Superior temporal gyrus (tissue), 1 donor: Measurements from ENCODE around the gene UPF2.
"Not testable (repeated sequence)": the region's sequence is repeated elsewhere in the genome, so short reads cannot be mapped to it uniquely, and the experiment has no call there.

ENCODE experiments used
- DNase-seq: peaks from one replicate; pipeline ENCODE4 v3.0.0-alpha.2; 2016; ENCODE audit errors: extremely low spot score

UPF2 gene

GRCh38 chr10:11902646-11903045, 140.0 kb downstream of the UPF2 start:
- DNase-seq: no peak

- DNase-seq: no peak
Measured at GRCh38 chr10:11901833-11902475, 140.7 kb downstream of the UPF2 start.

GRCh38 chr10:11901454-11901832, 141.2 kb downstream of the UPF2 start:
- DNase-seq: no peak

GRCh38 chr10:11901036-11901301, 141.6 kb downstream of the UPF2 start:
- DNase-seq: no peak

GRCh38 chr10:11899067-11899876, 143.3 kb downstream of the UPF2 start:
- no peak for DNase-seq

GRCh38 chr10:11898372-11899066, 144.1 kb downstream of the UPF2 start:
- DNase-seq: no peak

- no peak for DNase-seq
Measured at GRCh38 chr10:11898033-11898371, 144.6 kb downstream of the UPF2 start.

GRCh38 chr10:11896549-11897200, 145.9 kb downstream of the UPF2 start:
- DNase-seq: no peak

GRCh38 chr10:11895598-11895997, 147.0 kb downstream of the UPF2 start:
- DNase-seq: no peak

GRCh38 chr10:11895108-11895466, 147.5 kb downstream of the UPF2 start:
- DNase-seq: no peak

GRCh38 chr10:11894381-11895107, 148.1 kb downstream of the UPF2 start:
- no peak for DNase-seq

- no peak for DNase-seq
Measured at GRCh38 chr10:11893749-11894278, 148.8 kb downstream of the UPF2 start.

- DNase-seq: no peak
Measured at GRCh38 chr10:11891776-11892486, 150.7 kb downstream of the UPF2 start.

GRCh38 chr10:11889263-11889662, 153.3 kb downstream of the UPF2 start:
- not testable (repeated sequence) for DNase-seq

- no peak for DNase-seq
Measured at GRCh38 chr10:11887381-11888227, 155.0 kb downstream of the UPF2 start.

- DNase-seq: no peak
Measured at GRCh38 chr10:11886851-11887250, 155.8 kb downstream of the UPF2 start.

GRCh38 chr10:11886138-11886474, 156.5 kb downstream of the UPF2 start:
- no peak for DNase-seq

GRCh38 chr10:11885437-11886137, 157.0 kb downstream of the UPF2 start:
- DNase-seq: no peak

- no peak for DNase-seq
Measured at GRCh38 chr10:11884706-11885423, 157.7 kb downstream of the UPF2 start.
